DOHH2 (cell line): ENCODE results near the gene CDX1.

Source experiments
- CTCF ChIP-seq: fragments of 200-600 bp; sonication (generic); IDR thresholded peaks from one replicate; pipeline ENCODE4 v1.5.1; 2014; ENCODE audit warnings: antibody characterized with exemption, mild to moderate bottlenecking, low read depth, low read length; ENCODE audit not compliant: poor library complexity, severe bottlenecking
- EZH2phosphoT487 ChIP-seq: fragments of 200-600 bp; sonication (generic); IDR thresholded peaks from 2 replicates; pipeline ENCODE4 v1.6.1; 2017; ENCODE audit warnings: borderline replicate concordance, mild to moderate bottlenecking, antibody characterized with exemption, low read length, moderate library complexity, mixed read lengths

GRCh38 chr5:150222906-150223305 is 56.3 kb downstream of the CDX1 start:
- TF ChIP-seq CTCF (no peak), EZH2phosphoT487 (no peak)
